HG03103 (cell line): Measurements from ENCODE around the gene TSPAN12.
A peak's percentile ranks its signal among the peaks of the same experiment; 100 is the strongest.
"Not testable (repeated sequence)": the region's sequence is repeated elsewhere in the genome, so short reads cannot be mapped to it uniquely, and the experiment has no call there.

Source experiments
- ATAC-seq: cut with Tn5 transposase; IDR thresholded peaks from one replicate; pipeline ENCODE4 v1.9.1; 2021; ENCODE audit warnings: low read depth; ENCODE audit not compliant: unreplicated experiment

The TSPAN12 gene

GRCh38 chr7:120857588-120858573 is at the start of gene TSPAN12:
TSS of gene TSPAN12 (minus strand) at chr7:120858144. CDS start at chr7:120856763, 1,381 bp downstream.
- ATAC-seq, result peak; percentile 90

- ATAC-seq, result no peak
Observed at GRCh38 chr7:120898715-120899499, 41.0 kb upstream of the TSPAN12 start.

GRCh38 chr7:120895253-120895652 is 37.3 kb upstream of the TSPAN12 start:
- not testable (repeated sequence) for ATAC-seq

GRCh38 chr7:120885602-120886001 is 27.7 kb upstream of the TSPAN12 start:
- ATAC-seq, result not testable (repeated sequence)

- no peak for ATAC-seq
Observed at GRCh38 chr7:120877701-120878100, 19.8 kb upstream of the TSPAN12 start.

GRCh38 chr7:120876922-120877321 is 19.0 kb upstream of the TSPAN12 start:
- no peak for ATAC-seq

GRCh38 chr7:120874722-120875121 is 16.8 kb upstream of the TSPAN12 start:
- no peak for ATAC-seq

- ATAC-seq, result no peak
Observed at GRCh38 chr7:120874016-120874415, 16.1 kb upstream of the TSPAN12 start.

- no peak for ATAC-seq
Observed at GRCh38 chr7:120873401-120873800, 15.5 kb upstream of the TSPAN12 start.

GRCh38 chr7:120869700-120870099 is 11.8 kb upstream of the TSPAN12 start:
- peak; percentile 60 for ATAC-seq

GRCh38 chr7:120867932-120868331 is 10.0 kb upstream of the TSPAN12 start:
- no peak for ATAC-seq

GRCh38 chr7:120865191-120865981 is 7.4 kb upstream of the TSPAN12 start:
- no peak for ATAC-seq

- ATAC-seq, result no peak
Observed at GRCh38 chr7:120864141-120864900, 6.4 kb upstream of the TSPAN12 start.

- ATAC-seq, result no peak
Observed at GRCh38 chr7:120862987-120863590, 5.1 kb upstream of the TSPAN12 start.

- ATAC-seq, result no peak
Observed at GRCh38 chr7:120860156-120860555, 2.2 kb upstream of the TSPAN12 start.

- no peak for ATAC-seq
Observed at GRCh38 chr7:120859459-120859858, 1.5 kb upstream of the TSPAN12 start.

GRCh38 chr7:120856621-120857352 is 1.2 kb downstream of the TSPAN12 start:
- peak; percentile 46 for ATAC-seq

- no peak for ATAC-seq
Observed at GRCh38 chr7:120856198-120856597, 1.7 kb downstream of the TSPAN12 start.

GRCh38 chr7:120852700-120853099 is 5.2 kb downstream of the TSPAN12 start:
- no peak for ATAC-seq
